HepG2 (cell line): ENCODE results near the gene LBX2. TPM values are rescaled to one million over a fixed set of nuclear protein-coding genes. Genes with fewer than 3 reads are reported as not detected.

Experiments used
- AGO1 ChIP-seq: fragments of 200-400 bp; formaldehyde crosslinking; IDR thresholded peaks from 2 replicates; pipeline ENCODE4 v1.6.1; 2017; ENCODE audit warnings: mild to moderate bottlenecking, low read depth, low read length, moderate library complexity; ENCODE audit not compliant: poor library complexity, severe bottlenecking
- CBFB ChIP-seq: sonication (generic); formaldehyde crosslinking; IDR thresholded peaks from 2 replicates; pipeline ENCODE4 v1.4.0; 2020; ENCODE audit warnings: missing genetic modification reagents
- CCDC6 ChIP-seq: sonication (generic); formaldehyde crosslinking; IDR thresholded peaks from 2 replicates; pipeline ENCODE4 v1.8.1; 2022; ENCODE audit warnings: mild to moderate bottlenecking, missing genetic modification reagents, moderate library complexity
- CENPT ChIP-seq: sonication (generic); formaldehyde crosslinking; IDR thresholded peaks from 2 replicates; pipeline ENCODE4 v1.8.0; 2022; ENCODE audit warnings: low read depth, mild to moderate bottlenecking, moderate library complexity, missing genetic modification reagents
- DNMT3B ChIP-seq: conservative IDR thresholded peaks from 2 replicates; pipeline ENCODE4 v1.6.1; 2016; ENCODE audit warnings: missing biosample characterization, control low read depth
- EED ChIP-seq: sonication (generic); formaldehyde crosslinking; IDR thresholded peaks from 2 replicates; pipeline ENCODE4 v1.5.0; 2020; ENCODE audit warnings: mild to moderate bottlenecking, missing genetic modification reagents
- FOXA3 ChIP-seq: IDR thresholded peaks from 2 replicates; pipeline ENCODE4 v1.6.1; 2016; ENCODE audit warnings: missing genetic modification reagents, missing compliant biosample characterization
- FOXP1 ChIP-seq, 2 experiments: fragments of 450-650 bp in 1 of 2; IDR thresholded peaks; 2 replicates each; pipeline ENCODE4 v1.6.1; 2017 to 2018; ENCODE audit warnings: antibody characterized with exemption in 1 of 2
- HIC2 ChIP-seq: sonication (generic); formaldehyde crosslinking; IDR thresholded peaks from 2 replicates; pipeline ENCODE4 v1.9.0; 2022; ENCODE audit warnings: low read depth, missing genetic modification reagents
- ISL2 ChIP-seq: sonication (generic); formaldehyde crosslinking; IDR thresholded peaks from 2 replicates; pipeline ENCODE4 v1.5.0; 2020; ENCODE audit warnings: missing genetic modification reagents
- MAFK ChIP-seq, 2 experiments: IDR thresholded peaks in 1 of 2; conservative IDR thresholded peaks in 1 of 2; 2 replicates each; pipeline ENCODE4 v1.6.1; 2011; ENCODE audit warnings: improper control_type of control experiment in 2 of 2, low read length in 2 of 2
- MATR3 ChIP-seq: sonication (generic); formaldehyde crosslinking; IDR thresholded peaks from 2 replicates; pipeline ENCODE4 v1.4.0; 2020; ENCODE audit warnings: missing genetic modification reagents
- PHF20 ChIP-seq: sonication (generic); formaldehyde crosslinking; IDR thresholded peaks from 2 replicates; pipeline ENCODE4 v1.5.0; 2020; ENCODE audit warnings: mild to moderate bottlenecking, missing genetic modification reagents
- SMARCE1 ChIP-seq: fragments of 450-650 bp; IDR thresholded peaks from 2 replicates; pipeline ENCODE4 v1.6.1; 2017; ENCODE audit warnings: borderline replicate concordance
- ZBTB38 ChIP-seq: sonication (generic); formaldehyde crosslinking; IDR thresholded peaks from 2 replicates; pipeline ENCODE4 v1.5.1; 2020; ENCODE audit warnings: mild to moderate bottlenecking, missing genetic modification reagents
- ZC3H13 ChIP-seq: sonication (generic); formaldehyde crosslinking; IDR thresholded peaks from 2 replicates; pipeline ENCODE4 v1.8.1; 2023; ENCODE audit warnings: mild to moderate bottlenecking, missing genetic modification reagents, moderate library complexity
- ZFP62 ChIP-seq: sonication (generic); formaldehyde crosslinking; IDR thresholded peaks from 2 replicates; pipeline ENCODE4 v1.4.0; 2020; ENCODE audit warnings: missing genetic modification reagents
- ZFYVE20 ChIP-seq: sonication (generic); formaldehyde crosslinking; IDR thresholded peaks from 2 replicates; pipeline ENCODE4 v1.8.0; 2023; ENCODE audit warnings: low read depth, mild to moderate bottlenecking, moderate library complexity, missing genetic modification reagents, borderline replicate concordance
- ZGPAT ChIP-seq: IDR thresholded peaks from 2 replicates; pipeline ENCODE4 v1.6.1; 2016; ENCODE audit warnings: mild to moderate bottlenecking
- ZNF17 ChIP-seq: sonication (generic); formaldehyde crosslinking; IDR thresholded peaks from 2 replicates; pipeline ENCODE4 v1.5.0; 2020; ENCODE audit warnings: mild to moderate bottlenecking, missing genetic modification reagents
- ZNF274 ChIP-seq: sonication (generic); formaldehyde crosslinking; IDR thresholded peaks from 2 replicates; pipeline ENCODE4 v1.5.1; 2020; ENCODE audit warnings: mild to moderate bottlenecking, missing genetic modification reagents
- ZNF280D ChIP-seq: sonication (generic); formaldehyde crosslinking; IDR thresholded peaks from 2 replicates; pipeline ENCODE4 v1.5.1; 2020; ENCODE audit warnings: mild to moderate bottlenecking, missing genetic modification reagents
- ZNF329 ChIP-seq: sonication (generic); formaldehyde crosslinking; IDR thresholded peaks from 2 replicates; pipeline ENCODE4 v1.9.0; 2021; ENCODE audit warnings: low read depth, mild to moderate bottlenecking, missing genetic modification reagents
- ZNF496 ChIP-seq: sonication (generic); formaldehyde crosslinking; IDR thresholded peaks from 2 replicates; pipeline ENCODE4 v1.8.1; 2023; ENCODE audit warnings: mild to moderate bottlenecking, moderate library complexity, missing genetic modification reagents; ENCODE audit not compliant: insufficient replicate concordance
- ZNF75D ChIP-seq: sonication (generic); formaldehyde crosslinking; IDR thresholded peaks from 2 replicates; pipeline ENCODE4 v1.8.1; 2023; ENCODE audit warnings: missing genetic modification reagents, mild to moderate bottlenecking, borderline replicate concordance
- polyA plus RNA-seq, 8 experiments: library from polyadenylated mRNA; depleted of rRNA in 3 of 8; stranded (reverse) in 7 of 8; unstranded in 1 of 8; fragments of >200 nt; fragmentation: Illumina TruSeq in 4 of 8; extraction: Trizol in 4 of 8; gene quantifications; 2 replicates each; pipeline versions ENCODE4 v1.2.1 to v1.2.3, GENCODE V29; 2011 to 2016; ENCODE audit warnings: low read depth in 4 of 8, missing spikeins in 1 of 8, mixed read lengths in 1 of 8; ENCODE audit not compliant: insufficient read depth in 1 of 8
- total RNA-seq, 5 experiments: library from RNA; depleted of rRNA; stranded (reverse); fragments of >200 nt; fragmentation: Illumina TruSeq; extraction: Trizol; gene quantifications; 2 replicates each; pipeline ENCODE4 v1.2.3, GENCODE V29; 2016; ENCODE audit warnings: low read depth in 1 of 5

LBX2 gene
- total and polyA plus RNA-seq, 2 of the 13 experiments (the other 11 are each of a cell fraction or from before 2014, with no cell fraction given): 6.4 to 8.1 TPM

GRCh38 chr2:74488643-74489481, 10.5 kb downstream of the LBX2 start (continued):
- TF ChIP-seq ZNF280D (CRISPR knock-in tag): peak; percentile 53; the same call in 1 of the 2 replicates
- peak; percentile 75; the same call in 1 of the 2 replicates for TF ChIP-seq FOXP1 (IDR thresholded peaks at IDR 0.05)
- TF ChIP-seq FOXP1 (CRISPR knock-in tag; IDR thresholded peaks at IDR 0.05): peak; percentile 65; the same call in 1 of the 2 replicates
- TF ChIP-seq MATR3 (CRISPR knock-in tag): no peak
- no peak for TF ChIP-seq ZNF75D (CRISPR knock-in tag)
- TF ChIP-seq ISL2 (CRISPR knock-in tag): peak; percentile 93
- no peak for TF ChIP-seq MAFK (conservative IDR thresholded peaks at IDR 0.05 in 1 of 2, IDR thresholded peaks at IDR 0.05 in 1 of 2; ENCODE audit: low read length in 2 of 2)
- TF ChIP-seq PHF20 (CRISPR knock-in tag): no peak
- TF ChIP-seq CCDC6 (CRISPR knock-in tag): peak; percentile 51
- no peak for TF ChIP-seq AGO1
- no peak for TF ChIP-seq CENPT (CRISPR knock-in tag)
- peak; percentile 87 for TF ChIP-seq ZGPAT (CRISPR knock-in tag)
- TF ChIP-seq ZNF329 (CRISPR knock-in tag): no peak
- TF ChIP-seq CBFB (CRISPR knock-in tag): peak; percentile 71; the same call in 1 of the 2 replicates
- TF ChIP-seq ZFP62 (CRISPR knock-in tag): no peak
- TF ChIP-seq ZNF496 (CRISPR knock-in tag): no peak
- TF ChIP-seq SMARCE1: no peak
- TF ChIP-seq ZBTB38: no peak
- TF ChIP-seq EED (CRISPR knock-in tag): no peak
- no peak for TF ChIP-seq HIC2 (CRISPR knock-in tag)
- TF ChIP-seq DNMT3B (CRISPR knock-in tag): no peak
- peak; percentile 80 for TF ChIP-seq FOXA3 (CRISPR knock-in tag)
- TF ChIP-seq ZC3H13 (CRISPR knock-in tag): peak; percentile 92
- no peak for TF ChIP-seq ZFYVE20 (CRISPR knock-in tag)
- TF ChIP-seq ZNF17 (CRISPR knock-in tag): no peak
- no peak; the same call in 1 of the 2 replicates for TF ChIP-seq ZNF274 (CRISPR knock-in tag)
